Thyroid gland (tissue), 4 donors: Measurements from ENCODE around the gene BRWD1. TPM values are rescaled to one million over a fixed set of nuclear protein-coding genes. Genes with fewer than 3 reads are reported as not detected.

Source experiments
- DNase-seq, 2 donors: peaks; one replicate each; pipeline ENCODE4 v3.0.0-alpha.2; 2019
- H3K27ac ChIP-seq, 3 donors: fragments of 200-600 bp; sonication (generic); 1 replicate in 2 of 3; 2 replicates in 1 of 3; pipeline ENCODE4 v1.5.1; 2016 to 2019; ENCODE audit warnings: mild to moderate bottlenecking in 1 of 3, moderate library complexity in 1 of 3
- H3K27me3 ChIP-seq: fragments of 200-600 bp; sonication (generic); one replicate; pipeline ENCODE4 v1.5.1; 2019
- H3K36me3 ChIP-seq, 2 donors: fragments of 200-600 bp; sonication (generic); one replicate each; pipeline ENCODE4 v1.5.1; 2016 to 2019
- H3K4me1 ChIP-seq, 2 donors: fragments of 200-600 bp; sonication (generic); one replicate each; pipeline ENCODE4 v1.5.1; 2017 to 2019
- H3K4me3 ChIP-seq, 3 donors: fragments of 200-600 bp; sonication (generic); replicated peaks in 1 of 3; 1 replicate in 2 of 3; 2 replicates in 1 of 3; pipeline ENCODE4 v1.5.1; 2016; ENCODE audit warnings: mild to moderate bottlenecking in 1 of 3
- H3K9me3 ChIP-seq: fragments of 200-600 bp; sonication (generic); one replicate; pipeline ENCODE4 v1.5.1; 2017
- CTCF ChIP-seq, 6 experiments: fragments of 200-600 bp in 3 of 6; fragments of 450-650 bp in 3 of 6; sonication (generic) in 3 of 6; IDR thresholded peaks; one replicate each; pipeline ENCODE4 v1.5.1; 2016 to 2019; ENCODE audit warnings: antibody characterized with exemption in 6 of 6, mild to moderate bottlenecking in 2 of 6, inconsistent platforms in 1 of 6, moderate library complexity in 1 of 6
- POLR2A ChIP-seq, 2 donors: fragments of 450-650 bp; IDR thresholded peaks; one replicate each; pipeline ENCODE4 v1.6.1; 2017; ENCODE audit warnings: antibody characterized with exemption in 2 of 2, mild to moderate bottlenecking in 2 of 2, moderate library complexity in 1 of 2
- WGBS, 2 donors: methylation state at CpG; one replicate each; pipeline ENCODE4 v1.1.5; 2017; 5-methylcytosine and 5-hydroxymethylcytosine counted together
- intact Hi-C: fragments of 100-400 bp; cut with DNase I; formaldehyde crosslinking; loops from one replicate; pipeline ENCODE4 v1.15.1; 2023
- total RNA-seq, 4 donors: library from RNA; depleted of rRNA; stranded (reverse); fragments of >200 nt; gene quantifications; one replicate each; pipeline ENCODE4 v1.2.3, GENCODE V29; 2016

The BRWD1 gene
- total RNA-seq, 4 donors from 2014 or later: 66.6 to 125 (median 85.3) TPM

- intact Hi-C loops: no loop called here
- 11 to 13% methylated on average over 10 of the region's 10 CpGs for WGBS, 2 donors
Measured at GRCh38 chr21:39347537-39347936, 34.1 kb upstream of the BRWD1 start.

GRCh38 chr21:39346671-39347331, 33.4 kb upstream of the BRWD1 start:
- intact Hi-C loops: no loop called here
- Histone ChIP-seq H3K4me3 (no peak overlapping the region), H3K36me3 (peaks cover 7 to 12% of the 10 kb centered on the region in 2 donors), H3K9me3 (no peaks in the 10 kb centered on the region), H3K27ac (no peak overlapping the region), H3K27me3 (no peaks in the 10 kb centered on the region), H3K4me1 (peaks cover 5 to 6% of the 10 kb centered on the region in 2 donors)
- TF ChIP-seq POLR2A (IDR thresholded peaks at IDR 0.05) (no peak), CTCF (IDR thresholded peaks at IDR 0.05) (no peak)
- WGBS, 2 donors: 45 to 55% methylated on average over 7 of the region's 7 CpGs
- DNase-seq: no peak

More at GRCh38 chr21:39347537-39347936, 34.1 kb upstream of the BRWD1 start:
- H3K27me3 ChIP-seq: no peaks in the 10 kb centered on the region
- H3K4me3 ChIP-seq: peak overlapping the region in 2 of 3 donors; percentile 64 to 98
- no peak for TF ChIP-seq CTCF (IDR thresholded peaks at IDR 0.05)
- TF ChIP-seq POLR2A (IDR thresholded peaks at IDR 0.05): no peak
- H3K27ac ChIP-seq: no peak overlapping the region
- H3K9me3 ChIP-seq: no peaks in the 10 kb centered on the region
- peaks cover 5 to 6% of the 10 kb centered on the region in 2 donors for H3K4me1 ChIP-seq
- DNase-seq: no peak
- peaks cover 4 to 10% of the 10 kb centered on the region in 2 donors for H3K36me3 ChIP-seq

- H3K4me3 ChIP-seq: no peak overlapping the region
- peaks cover 5 to 6% of the 10 kb centered on the region in 2 donors for H3K4me1 ChIP-seq
- TF ChIP-seq CTCF (IDR thresholded peaks at IDR 0.05) (no peak), POLR2A (IDR thresholded peaks at IDR 0.05) (no peak)
- DNase-seq: no peak
- peaks cover 13 to 18% of the 10 kb centered on the region in 2 donors for H3K36me3 ChIP-seq
- intact Hi-C loops: no loop called here
- no peaks in the 10 kb centered on the region for H3K9me3 ChIP-seq
- H3K27me3 ChIP-seq: no peaks in the 10 kb centered on the region
- 51 to 52% methylated on average over 3 of the region's 3 CpGs for WGBS, 2 donors
- no peak overlapping the region for H3K27ac ChIP-seq
Measured at GRCh38 chr21:39346206-39346605, 32.8 kb upstream of the BRWD1 start.

- no peak for TF ChIP-seq CTCF (IDR thresholded peaks at IDR 0.05)
- no peak for TF ChIP-seq POLR2A (IDR thresholded peaks at IDR 0.05)
- H3K27ac ChIP-seq: no peak overlapping the region
- 79% methylated on average over 6 of the region's 6 CpGs for WGBS, 2 donors
Measured at GRCh38 chr21:39345440-39345839, 32.0 kb upstream of the BRWD1 start.

GRCh38 chr21:39344848-39345247, 31.4 kb upstream of the BRWD1 start:
- DNase-seq: no peak
- H3K4me1 ChIP-seq: peaks cover 5 to 6% of the 10 kb centered on the region in 2 donors
- WGBS, 2 donors: 88% methylated on average over 5 of the region's 5 CpGs
- H3K9me3 ChIP-seq: no peaks in the 10 kb centered on the region
- no peak overlapping the region for H3K4me3 ChIP-seq
- no peak overlapping the region for H3K27ac ChIP-seq
- TF ChIP-seq POLR2A (IDR thresholded peaks at IDR 0.05) (no peak), CTCF (IDR thresholded peaks at IDR 0.05) (no peak)
- intact Hi-C loops: no loop called here
- peaks cover 17 to 21% of the 10 kb centered on the region in 2 donors for H3K36me3 ChIP-seq
- H3K27me3 ChIP-seq: no peaks in the 10 kb centered on the region

More at GRCh38 chr21:39345440-39345839, 32.0 kb upstream of the BRWD1 start:
- intact Hi-C loops: no loop called here
- peaks cover 5 to 6% of the 10 kb centered on the region in 2 donors for H3K4me1 ChIP-seq
- no peaks in the 10 kb centered on the region for H3K27me3 ChIP-seq
- no peaks in the 10 kb centered on the region for H3K9me3 ChIP-seq
- no peak for DNase-seq
- no peak overlapping the region for H3K4me3 ChIP-seq
- peaks cover 17 to 21% of the 10 kb centered on the region in 2 donors for H3K36me3 ChIP-seq
